WTC11 (cell line): ENCODE data around the gene ALK. TPM values are rescaled to one million over a fixed set of nuclear protein-coding genes. Genes with fewer than 3 reads are reported as not detected.

ENCODE experiments used
- ATAC-seq: fragments of 200-7000 bp; cut with Tn5 transposase; 2 replicates; pipeline ENCODE4 v1.10.0; 2021; ENCODE audit warnings: mild to moderate bottlenecking, moderate library complexity
- CTCF ChIA-PET: fragments of 300-600 bp; sonication (Branson Sonifier 250); formaldehyde crosslinking; loops from one replicate; lab custom pipeline; 2021; ENCODE audit warnings: antibody characterized with exemption; lab: Charles Lee
- POLR2A ChIA-PET: fragments of 350-600 bp; sonication (Branson Sonifier 250); formaldehyde crosslinking; loops from one replicate; lab custom pipeline; 2021; ENCODE audit warnings: antibody characterized with exemption; lab: Charles Lee
- DNase-seq: peaks from one replicate; pipeline ENCODE4 v3.0.0; 2021; ENCODE audit warnings: low spot score
- H3K27ac Mint-ChIP-seq: 2 replicates; pipeline ENCODE4 v1.8.0; 2021; ENCODE audit warnings: mixed read lengths
- H3K27me3 Mint-ChIP-seq: 2 replicates; pipeline ENCODE4 v1.8.0; 2021; ENCODE audit warnings: low read depth, mild to moderate bottlenecking, moderate library complexity, mixed read lengths
- H3K36me3 Mint-ChIP-seq: 2 replicates; pipeline ENCODE4 v1.8.0; 2021; ENCODE audit warnings: mixed read lengths
- H3K4me1 Mint-ChIP-seq: 2 replicates; pipeline ENCODE4 v1.8.0; 2022; ENCODE audit warnings: mixed read lengths
- H3K4me3 Mint-ChIP-seq: 2 replicates; pipeline ENCODE4 v1.8.0; 2021; ENCODE audit warnings: mild to moderate bottlenecking, moderate library complexity, mixed read lengths
- H3K9me3 Mint-ChIP-seq: 2 replicates; pipeline ENCODE4 v1.8.0; 2021; ENCODE audit warnings: mixed read lengths
- AFF4 ChIP-seq: sonication (generic); formaldehyde crosslinking; IDR thresholded peaks from 2 replicates; pipeline ENCODE4 v1.8.1; 2023; ENCODE audit warnings: mild to moderate bottlenecking, missing genetic modification reagents, borderline replicate concordance
- ARID4B ChIP-seq: sonication (generic); formaldehyde crosslinking; IDR thresholded peaks from 2 replicates; pipeline ENCODE4 v1.8.0; 2023; ENCODE audit warnings: missing genetic modification reagents, mild to moderate bottlenecking, borderline replicate concordance
- ATF2 ChIP-seq: sonication (generic); formaldehyde crosslinking; IDR thresholded peaks from 2 replicates; pipeline ENCODE4 v1.8.1; 2022; ENCODE audit warnings: low read depth, missing genetic modification reagents, borderline replicate concordance
- ATF3 ChIP-seq: sonication (generic); formaldehyde crosslinking; conservative IDR thresholded peaks from 2 replicates; pipeline ENCODE4 v1.8.1; 2022; ENCODE audit warnings: mild to moderate bottlenecking, missing genetic modification reagents
- CDX4 ChIP-seq: fragments of 250-450 bp; sonication (Bioruptor Pico); IDR thresholded peaks from 2 replicates; pipeline ENCODE4 v1.9.0; 2021; ENCODE audit warnings: moderate library complexity, mild to moderate bottlenecking, inconsistent platforms, borderline replicate concordance
- CREM ChIP-seq: sonication (generic); formaldehyde crosslinking; IDR thresholded peaks from 2 replicates; pipeline ENCODE4 v1.8.1; 2022; ENCODE audit warnings: mild to moderate bottlenecking, missing genetic modification reagents, moderate library complexity
- MAX ChIP-seq: sonication (generic); formaldehyde crosslinking; IDR thresholded peaks from 2 replicates; pipeline ENCODE4 v1.8.0; 2022; ENCODE audit warnings: mild to moderate bottlenecking, missing genetic modification reagents
- NFATC4 ChIP-seq: fragments of 250-450 bp; sonication (Bioruptor Pico); IDR thresholded peaks from 2 replicates; pipeline ENCODE4 v1.9.0; 2021; ENCODE audit warnings: mild to moderate bottlenecking
- RORB ChIP-seq: fragments of 250-450 bp; sonication (Bioruptor Pico); IDR thresholded peaks from 2 replicates; pipeline ENCODE4 v1.9.0; 2021; ENCODE audit warnings: mild to moderate bottlenecking
- SMAD3 ChIP-seq: sonication (generic); formaldehyde crosslinking; IDR thresholded peaks from 2 replicates; pipeline ENCODE4 v1.8.0; 2022; ENCODE audit warnings: missing genetic modification reagents, mild to moderate bottlenecking, borderline replicate concordance
- ZNF138 ChIP-seq: sonication (generic); formaldehyde crosslinking; conservative IDR thresholded peaks from 2 replicates; pipeline ENCODE4 v1.8.1; 2022; ENCODE audit warnings: mild to moderate bottlenecking, moderate library complexity, missing genetic modification reagents
- ZNF263 ChIP-seq: sonication (generic); formaldehyde crosslinking; IDR thresholded peaks from 2 replicates; pipeline ENCODE4 v1.8.1; 2022; ENCODE audit warnings: low read depth, mild to moderate bottlenecking, moderate library complexity, missing genetic modification reagents
- ZNF423 ChIP-seq: fragments of 250-450 bp; sonication (Bioruptor Pico); IDR thresholded peaks from 2 replicates; pipeline ENCODE4 v2.1.2; 2022; ENCODE audit warnings: mild to moderate bottlenecking, moderate library complexity
- ZNF425 ChIP-seq: fragments of 250-450 bp; sonication (Bioruptor Pico); conservative IDR thresholded peaks from 2 replicates; pipeline ENCODE4 v1.9.0; 2021; ENCODE audit warnings: mild to moderate bottlenecking
- total RNA-seq: library from RNA; stranded (reverse); gene quantifications from 3 replicates; pipeline ENCODE4 v1.2.3, GENCODE V29; 2021

ALK gene
- total RNA-seq, 1 experiment from 2014 or later, result not detected

- POLR2A ChIA-PET, result no interaction called here
- TF ChIP-seq NFATC4, result no peak
- no peak for TF ChIP-seq ZNF138 (CRISPR knock-in tag)
- TF ChIP-seq AFF4 (CRISPR knock-in tag), result no peak
- TF ChIP-seq ARID4B (CRISPR knock-in tag), result no peak
- no peak for TF ChIP-seq CDX4
- TF ChIP-seq ZNF425, result no peak
- TF ChIP-seq ZNF423 (CRISPR knock-in tag), result no peak
- no peak for TF ChIP-seq CREM (CRISPR knock-in tag)
- no peak for TF ChIP-seq ZNF263 (CRISPR knock-in tag)
- TF ChIP-seq RORB (CRISPR knock-in tag), result no peak
- TF ChIP-seq ATF3 (CRISPR knock-in tag), result no peak
- TF ChIP-seq SMAD3 (CRISPR knock-in tag), result no peak
- TF ChIP-seq ATF2 (CRISPR knock-in tag), result no peak
- no peak for TF ChIP-seq MAX (CRISPR knock-in tag)
- TF ChIP-seq, all 79 proteins: peak for 0
- DNase-seq, result no peak
- Mint-ChIP-seq H3K27ac (no peak overlapping the region), H3K9me3 (no peaks in the 10 kb centered on the region; the same call in 1 of the 2 replicates), H3K36me3 (no peaks in the 10 kb centered on the region), H3K4me3 (no peak overlapping the region), H3K4me1 (peaks cover 48% of the 10 kb centered on the region), H3K27me3 (no peaks in the 10 kb centered on the region)
- CTCF ChIA-PET, result no interaction called here
- ATAC-seq, result no peak
Observed at GRCh38 chr2:29607038-29607420, 314.4 kb downstream of the ALK start.
